GM12865 (cell line): ENCODE measurements around the gene NCF2.
"Not testable (repeated sequence)": the region's sequence is repeated elsewhere in the genome, so short reads cannot be mapped to it uniquely, and the experiment has no call there.

ENCODE experiments used
- DNase-seq: peaks from one replicate; pipeline ENCODE4 v3.0.0; 2010; ENCODE audit warnings: low read depth
- H3K4me3 ChIP-seq: 2 replicates; pipeline ENCODE4 v1.5.1; 2011; ENCODE audit warnings: mild to moderate bottlenecking, low read depth, low read length, control low read depth
- CTCF ChIP-seq: IDR thresholded peaks from 2 replicates; pipeline ENCODE4 v1.5.1; 2011; ENCODE audit warnings: low read length, control low read depth, low read depth, inconsistent platforms; ENCODE audit not compliant: insufficient read depth; ENCODE audit errors: missing control alignments

NCF2 gene

DNA sequence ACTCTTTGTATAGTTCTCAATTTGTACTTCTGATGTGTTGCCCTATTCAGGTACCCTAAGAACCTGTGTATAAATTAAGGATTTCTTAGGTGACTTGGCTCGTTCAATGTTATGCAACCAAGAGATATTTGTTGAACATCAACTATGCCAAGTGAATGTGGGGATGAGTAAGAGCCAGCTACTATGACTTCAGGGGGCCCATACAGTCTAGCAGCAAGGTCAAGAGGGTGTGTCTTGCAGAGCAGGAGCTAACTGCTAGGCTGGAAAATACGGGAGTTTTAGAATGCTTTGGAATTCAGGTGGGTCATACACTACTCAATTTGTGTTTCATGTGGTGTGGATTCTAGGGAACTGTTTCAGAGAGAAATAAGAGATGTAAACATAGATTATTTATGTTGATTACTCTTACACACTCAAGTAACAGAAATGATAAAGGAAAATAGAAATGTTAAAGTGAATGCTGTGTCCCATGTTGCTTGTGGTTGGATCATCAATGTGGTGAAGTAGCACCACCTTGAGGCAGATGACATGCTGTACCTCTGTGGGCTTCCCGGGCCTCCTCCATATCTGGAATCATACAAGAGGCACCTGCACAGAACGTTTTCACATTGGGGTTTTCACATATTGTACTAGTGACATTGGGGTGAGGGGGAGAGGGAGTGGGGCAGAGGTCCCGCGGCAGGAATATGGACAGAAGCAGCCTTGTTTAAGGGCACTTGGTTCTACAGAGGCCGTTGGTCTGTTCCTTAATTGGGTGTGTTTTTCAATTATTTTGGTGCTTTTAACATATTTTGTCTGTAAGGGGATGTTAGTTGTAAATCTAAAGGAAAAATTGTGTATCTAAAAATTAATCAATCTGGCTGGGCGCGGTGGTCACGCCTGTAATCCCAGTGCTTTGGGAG is 32.9 kb upstream of the NCF2 start:
- H3K4me3 ChIP-seq = no peak overlapping the region
- TF ChIP-seq CTCF = peak; percentile 78
- peak; percentile 83 for DNase-seq

GRCh38 chr1:183622013-183622412 is 31.8 kb upstream of the NCF2 start:
- H3K4me3 ChIP-seq = no peak overlapping the region
- TF ChIP-seq CTCF = no peak
- DNase-seq = no peak

DNA sequence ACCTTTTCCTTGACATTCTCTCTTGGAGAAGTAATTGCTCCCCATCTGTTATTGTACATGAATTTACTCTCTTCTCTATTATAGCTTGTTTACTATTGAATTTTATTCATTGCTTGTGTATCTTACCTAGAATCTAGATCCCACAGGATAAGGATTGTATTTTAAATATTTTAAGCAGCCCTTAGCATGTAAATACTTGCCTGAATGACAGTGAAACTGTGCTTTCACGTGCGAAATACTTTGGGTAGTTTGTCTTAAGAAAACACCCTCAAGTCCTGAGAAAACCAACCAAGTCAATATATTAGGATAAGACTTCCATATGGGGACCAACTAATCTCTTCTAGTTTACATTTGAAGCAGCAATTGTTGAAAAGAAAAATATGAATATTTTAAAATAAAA is 30.1 kb upstream of the NCF2 start:
- no peak for TF ChIP-seq CTCF
- no peak overlapping the region for H3K4me3 ChIP-seq
- DNase-seq = no peak

DNA sequence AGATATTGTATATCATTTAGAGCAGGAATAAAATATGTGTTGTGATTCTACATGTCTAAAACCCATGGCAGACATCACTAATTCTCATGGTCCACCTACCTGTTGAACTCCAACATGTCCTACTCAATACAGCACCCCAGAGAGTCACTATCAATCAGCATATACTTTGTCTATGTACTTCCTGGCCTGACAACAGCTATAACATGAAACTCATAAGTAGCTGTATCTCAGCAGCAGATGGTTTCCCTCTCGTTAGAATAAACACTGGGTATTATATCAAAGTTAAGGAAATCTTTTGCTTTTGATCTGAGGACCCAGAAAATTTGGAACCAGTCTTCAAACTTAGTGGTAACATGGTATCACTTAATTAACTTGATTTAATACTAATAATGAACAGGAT is 29.5 kb upstream of the NCF2 start:
- no peak for DNase-seq
- H3K4me3 ChIP-seq = no peak overlapping the region
- no peak for TF ChIP-seq CTCF

GRCh38 chr1:183618202-183618601 is 27.9 kb upstream of the NCF2 start:
- H3K4me3 ChIP-seq, DNase-seq: not testable (repeated sequence)

DNA sequence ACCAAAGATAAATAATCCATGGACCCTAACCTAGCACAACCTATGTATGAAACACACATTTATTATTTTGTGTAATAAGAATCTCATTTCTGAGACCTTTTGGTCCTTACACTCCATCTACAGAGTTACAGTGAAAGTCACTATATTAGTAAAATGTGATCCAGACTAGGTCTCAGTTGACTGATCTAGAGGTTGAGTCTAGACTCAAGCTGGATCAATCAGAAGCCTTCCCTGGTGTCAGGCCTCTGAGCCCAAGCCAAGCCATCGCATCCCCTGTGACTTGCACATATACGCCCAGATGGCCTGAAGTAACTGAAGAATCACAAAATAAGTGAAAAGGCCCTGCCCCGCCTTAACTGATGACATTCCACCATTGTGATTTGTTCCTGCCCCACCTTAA is 22.7 kb upstream of the NCF2 start:
- not testable (repeated sequence) for H3K4me3 ChIP-seq, DNase-seq

DNA sequence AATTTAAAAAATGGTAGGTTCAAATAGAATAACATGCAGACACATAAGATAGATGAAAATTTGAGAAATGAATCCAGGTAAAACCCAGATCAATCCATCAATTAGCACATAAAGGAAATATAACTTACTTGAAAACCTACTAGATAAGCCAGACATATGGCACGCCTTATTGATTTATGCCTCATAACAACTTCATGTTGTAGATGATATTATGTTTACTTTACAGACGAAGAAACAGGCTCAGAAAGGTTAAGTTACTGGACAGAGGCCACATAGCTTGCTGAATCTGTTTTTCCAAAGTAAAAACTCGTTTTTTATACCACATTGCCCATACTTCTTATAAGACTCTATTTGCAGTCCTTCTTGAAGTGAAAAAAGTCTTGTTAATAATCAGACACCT is 22.1 kb upstream of the NCF2 start:
- no peak for TF ChIP-seq CTCF
- no peak overlapping the region for H3K4me3 ChIP-seq
- DNase-seq = no peak

- no peak for TF ChIP-seq CTCF
- DNase-seq = no peak
Observed at GRCh38 chr1:183611021-183611420, 20.8 kb upstream of the NCF2 start.

More at GRCh38 chr1:183611021-183611420, 20.8 kb upstream of the NCF2 start:
- no peak overlapping the region for H3K4me3 ChIP-seq
